MM.1S (cell line): ENCODE measurements around the gene MYADM.

Source experiments
- DNase-seq: peaks from one replicate; pipeline ENCODE4 v3.0.0-alpha.2; 2015
- H2AFZ ChIP-seq: fragments of 300-600 bp; sonication (generic); 2 replicates; pipeline ENCODE4 v1.6.0; 2016; ENCODE audit warnings: antibody characterized with exemption, low read length
- H3F3A ChIP-seq: fragments of 300-600 bp; sonication (generic); 2 replicates; pipeline ENCODE4 v1.6.1; 2016; ENCODE audit warnings: mild to moderate bottlenecking, antibody characterized with exemption, low read length, moderate library complexity, mixed read lengths; ENCODE audit not compliant: insufficient read depth
- H3K27ac ChIP-seq: fragments of 300-600 bp; sonication (generic); 2 replicates; pipeline ENCODE4 v1.5.1; 2016; ENCODE audit warnings: mild to moderate bottlenecking, low read length
- H3K27me3 ChIP-seq: fragments of 300-600 bp; sonication (generic); replicated peaks from 2 replicates; pipeline ENCODE4 v1.6.0; 2016; ENCODE audit warnings: low read length; ENCODE audit not compliant: insufficient read depth
- H3K36me3 ChIP-seq: fragments of 300-600 bp; sonication (generic); replicated peaks from 2 replicates; pipeline ENCODE4 v1.6.1; 2016; ENCODE audit warnings: mild to moderate bottlenecking, low read length, mixed read lengths; ENCODE audit not compliant: insufficient read depth
- H3K4me1 ChIP-seq: fragments of 300-600 bp; sonication (generic); 2 replicates; pipeline ENCODE4 v1.6.1; 2016; ENCODE audit warnings: low read length, mixed read lengths
- H3K4me2 ChIP-seq: fragments of 300-600 bp; sonication (generic); 2 replicates; pipeline ENCODE4 v1.6.0; 2016; ENCODE audit warnings: low read depth, low read length
- H3K4me3 ChIP-seq: fragments of 300-600 bp; sonication (generic); 2 replicates; pipeline ENCODE4 v1.5.1; 2016; ENCODE audit warnings: low read length, mixed read lengths
- H3K79me2 ChIP-seq: fragments of 300-600 bp; sonication (generic); 2 replicates; pipeline ENCODE4 v1.6.1; 2016; ENCODE audit warnings: mixed run types, low read length, mixed read lengths
- H3K9ac ChIP-seq: fragments of 300-600 bp; sonication (generic); 2 replicates; pipeline ENCODE4 v1.6.1; 2016; ENCODE audit warnings: low read length, mixed read lengths
- H3K9me2 ChIP-seq: fragments of 300-600 bp; sonication (generic); replicated peaks from 2 replicates; pipeline ENCODE4 v1.6.1; 2016; ENCODE audit warnings: mild to moderate bottlenecking, low read length, mixed read lengths; ENCODE audit not compliant: insufficient read depth
- H3K9me3 ChIP-seq: fragments of 300-600 bp; sonication (generic); replicated peaks from 2 replicates; pipeline ENCODE4 v1.6.1; 2016; ENCODE audit warnings: mild to moderate bottlenecking, low read length, mixed read lengths; ENCODE audit not compliant: insufficient read depth
- H4K20me1 ChIP-seq: fragments of 300-600 bp; sonication (generic); 2 replicates; pipeline ENCODE4 v1.6.1; 2016; ENCODE audit warnings: mild to moderate bottlenecking, low read length, moderate library complexity, mixed read lengths; ENCODE audit not compliant: insufficient read depth
- CTCF ChIP-seq: fragments of 300-600 bp; sonication (generic); IDR thresholded peaks from 2 replicates; pipeline ENCODE4 v1.5.1; 2016; ENCODE audit warnings: antibody characterized with exemption, low read length, mixed read lengths
- EZH2 ChIP-seq: fragments of 300-600 bp; sonication (generic); optimal IDR thresholded peaks from 2 replicates; pipeline ENCODE3; 2017; ENCODE audit warnings: low read depth, mild to moderate bottlenecking, antibody characterized with exemption, low read length, mixed read lengths
- EZH2phosphoT487 ChIP-seq: fragments of 300-600 bp; sonication (generic); IDR thresholded peaks from 2 replicates; pipeline ENCODE4 v1.6.1; 2018; ENCODE audit warnings: antibody characterized with exemption, low read length

The MYADM gene

GRCh38 chr19:53872762-53873161, 5.1 kb downstream of the MYADM start:
- Histone ChIP-seq H3K36me3 (no peaks in the 10 kb centered on the region), H3K9me2 (no peaks in the 10 kb centered on the region), H4K20me1 (no peaks in the 10 kb centered on the region), H3K79me2 (no peaks in the 10 kb centered on the region), H3K27ac (no peak overlapping the region), H3K9ac (no peak overlapping the region), H3K4me1 (no peaks in the 10 kb centered on the region), H3K27me3 (no peaks in the 10 kb centered on the region; the same call in 1 of the 2 replicates), H3K9me3 (no peaks in the 10 kb centered on the region), H3F3A (no peaks in the 10 kb centered on the region), H3K4me3 (no peak overlapping the region), H3K4me2 (no peak overlapping the region), H2AFZ (no peak overlapping the region)
- TF ChIP-seq EZH2phosphoT487 (no peak), CTCF (no peak), EZH2 (no peak)
- no peak for DNase-seq

- DNase-seq, result no peak
Observed at GRCh38 chr19:53873773-53874605, 6.3 kb downstream of the MYADM start.

DNA sequence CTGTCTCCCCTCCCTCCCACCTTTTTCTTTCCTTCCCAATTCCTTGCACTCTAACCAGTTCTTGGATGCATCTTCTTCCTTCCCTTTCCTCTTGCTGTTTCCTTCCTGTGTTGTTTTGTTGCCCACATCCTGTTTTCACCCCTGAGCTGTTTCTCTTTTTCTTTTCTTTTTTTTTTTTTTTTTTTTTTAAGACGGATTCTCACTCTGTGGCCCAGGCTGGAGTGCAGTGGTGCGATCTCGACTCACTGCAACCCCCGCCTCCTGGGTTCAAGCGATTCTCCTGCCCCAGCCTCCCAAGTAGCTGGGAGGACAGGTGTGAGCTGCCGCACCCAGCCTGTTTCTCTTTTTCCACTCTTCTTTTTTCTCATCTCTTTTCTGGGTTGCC, 6.9 kb downstream of the MYADM start:
- Histone ChIP-seq H4K20me1 (no peaks in the 10 kb centered on the region), H3K36me3 (no peaks in the 10 kb centered on the region), H3K79me2 (no peaks in the 10 kb centered on the region), H3K9me3 (no peaks in the 10 kb centered on the region), H3K27me3 (peaks cover 5% of the 10 kb centered on the region), H3K9ac (no peak overlapping the region), H2AFZ (no peak overlapping the region), H3F3A (no peaks in the 10 kb centered on the region), H3K4me3 (no peak overlapping the region), H3K9me2 (no peaks in the 10 kb centered on the region), H3K4me2 (no peak overlapping the region), H3K27ac (no peak overlapping the region), H3K4me1 (no peaks in the 10 kb centered on the region)
- no peak for TF ChIP-seq EZH2phosphoT487
- no peak for TF ChIP-seq EZH2
- TF ChIP-seq CTCF, result no peak
- no peak for DNase-seq

More at GRCh38 chr19:53873773-53874605, 6.3 kb downstream of the MYADM start:
- no peak overlapping the region for H3K27ac ChIP-seq
- no peaks in the 10 kb centered on the region for H3K4me1 ChIP-seq
- no peak overlapping the region for H3K4me2 ChIP-seq
- H3K79me2 ChIP-seq, result no peaks in the 10 kb centered on the region
- H3K27me3 ChIP-seq, result peaks cover 4% of the 10 kb centered on the region
- no peak overlapping the region for H3K9ac ChIP-seq
- H3K9me2 ChIP-seq, result no peaks in the 10 kb centered on the region
- no peaks in the 10 kb centered on the region for H4K20me1 ChIP-seq
- H3K9me3 ChIP-seq, result no peaks in the 10 kb centered on the region
- no peaks in the 10 kb centered on the region for H3K36me3 ChIP-seq
- no peaks in the 10 kb centered on the region for H3F3A ChIP-seq
- H3K4me3 ChIP-seq, result no peak overlapping the region
- no peak for TF ChIP-seq EZH2
- TF ChIP-seq CTCF, result no peak
- TF ChIP-seq EZH2phosphoT487, result no peak
- no peak overlapping the region for H2AFZ ChIP-seq
